ENCODE results near the gene KRR1. TPM values are rescaled to one million over a fixed set of nuclear protein-coding genes. Genes with fewer than 3 reads are reported as not detected.

Gene KRR1
- total and polyA plus RNA-seq, 2 of the 13 experiments (the other 11 are each of a cell fraction or from before 2014, with no cell fraction given): 19.3 to 103 TPM

DNA sequence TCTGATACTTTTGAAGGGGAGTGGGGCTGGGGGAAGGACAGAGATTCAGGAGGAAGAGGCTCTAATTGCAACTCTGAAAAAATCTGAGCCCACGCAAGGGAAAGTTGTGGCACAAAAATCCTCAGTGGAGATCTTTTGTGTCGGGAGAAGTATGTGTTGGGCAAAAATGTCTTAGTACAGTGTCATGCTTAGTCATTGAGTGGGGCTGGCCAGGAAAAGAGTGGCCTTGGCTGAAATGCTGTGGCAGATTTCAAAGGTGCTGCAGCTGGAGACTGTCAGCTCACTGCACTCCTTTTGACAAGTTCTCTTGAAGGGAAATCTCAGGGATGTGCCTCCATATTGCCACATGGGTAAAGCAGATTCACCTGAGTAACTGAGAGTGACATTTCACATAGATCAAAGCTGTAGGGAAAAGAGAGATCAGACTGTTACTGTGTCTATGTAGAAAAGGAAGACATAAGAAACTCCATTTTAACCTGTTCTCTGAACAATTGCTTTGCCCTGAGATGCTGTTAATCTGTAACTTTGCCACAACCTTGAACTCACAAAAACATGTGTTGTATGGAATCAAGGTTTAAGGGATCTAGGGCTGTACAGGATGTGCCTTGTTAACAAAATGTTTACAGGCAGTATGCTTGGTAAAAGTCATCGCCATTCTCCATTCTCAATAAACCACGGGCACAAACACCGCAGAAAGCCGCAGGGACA, 66.8 kb downstream of the KRR1 start (continued):
- TF ChIP-seq ZGPAT (CRISPR knock-in tag; IDR thresholded peaks at IDR 0.05) (0 out of 2 replicates have a peak, but pooled peaks have one; percentile 25), NFYB (CRISPR knock-in tag; IDR thresholded peaks at IDR 0.05) (no peak), ZNF337 (CRISPR knock-in tag; IDR thresholded peaks at IDR 0.05; ENCODE audit: borderline replicate concordance, low read depth) (no peak), FOSL2 (CRISPR knock-in tag; IDR thresholded peaks at IDR 0.05) (peak; percentile 55), SOX6 (IDR thresholded peaks at IDR 0.05) (no peak), SOX6 (CRISPR knock-in tag; IDR thresholded peaks at IDR 0.05) (peak; percentile 53; the same call in 1 of the 2 replicates), TAF1 (CRISPR knock-in tag; IDR thresholded peaks at IDR 0.05) (no peak), ZIK1 (CRISPR knock-in tag; IDR thresholded peaks at IDR 0.05; ENCODE audit: borderline replicate concordance, low read depth) (0 out of 2 replicates have a peak, but pooled peaks have one; percentile 12), SOX5 (CRISPR knock-in tag; IDR thresholded peaks at IDR 0.05; ENCODE audit: borderline replicate concordance) (peak; percentile 57; the same call in 1 of the 2 replicates), ZNF12 (CRISPR knock-in tag; IDR thresholded peaks at IDR 0.05) (peak; percentile 85), MYC (CRISPR knock-in tag; IDR thresholded peaks at IDR 0.05; ENCODE audit: borderline replicate concordance) (no peak), FOXA1 (IDR thresholded peaks at IDR 0.05) (no peak), FOXA1 (CRISPR knock-in tag; IDR thresholded peaks at IDR 0.05) (0 out of 2 replicates have a peak, but pooled peaks have one; percentile 8), RARA (CRISPR knock-in tag; IDR thresholded peaks at IDR 0.05) (peak; percentile 89), ZNF292 (CRISPR knock-in tag; IDR thresholded peaks at IDR 0.05; ENCODE audit: borderline replicate concordance, low read depth) (peak; percentile 76; the same call in 1 of the 2 replicates), ARID5B (CRISPR knock-in tag; IDR thresholded peaks at IDR 0.05) (peak; percentile 58; the same call in 1 of the 2 replicates), NFIB (CRISPR knock-in tag; IDR thresholded peaks at IDR 0.05; ENCODE audit: borderline replicate concordance) (no peak), RFX1 (IDR thresholded peaks at IDR 0.05) (no peak)
- TF ChIP-seq, protein P1, sequence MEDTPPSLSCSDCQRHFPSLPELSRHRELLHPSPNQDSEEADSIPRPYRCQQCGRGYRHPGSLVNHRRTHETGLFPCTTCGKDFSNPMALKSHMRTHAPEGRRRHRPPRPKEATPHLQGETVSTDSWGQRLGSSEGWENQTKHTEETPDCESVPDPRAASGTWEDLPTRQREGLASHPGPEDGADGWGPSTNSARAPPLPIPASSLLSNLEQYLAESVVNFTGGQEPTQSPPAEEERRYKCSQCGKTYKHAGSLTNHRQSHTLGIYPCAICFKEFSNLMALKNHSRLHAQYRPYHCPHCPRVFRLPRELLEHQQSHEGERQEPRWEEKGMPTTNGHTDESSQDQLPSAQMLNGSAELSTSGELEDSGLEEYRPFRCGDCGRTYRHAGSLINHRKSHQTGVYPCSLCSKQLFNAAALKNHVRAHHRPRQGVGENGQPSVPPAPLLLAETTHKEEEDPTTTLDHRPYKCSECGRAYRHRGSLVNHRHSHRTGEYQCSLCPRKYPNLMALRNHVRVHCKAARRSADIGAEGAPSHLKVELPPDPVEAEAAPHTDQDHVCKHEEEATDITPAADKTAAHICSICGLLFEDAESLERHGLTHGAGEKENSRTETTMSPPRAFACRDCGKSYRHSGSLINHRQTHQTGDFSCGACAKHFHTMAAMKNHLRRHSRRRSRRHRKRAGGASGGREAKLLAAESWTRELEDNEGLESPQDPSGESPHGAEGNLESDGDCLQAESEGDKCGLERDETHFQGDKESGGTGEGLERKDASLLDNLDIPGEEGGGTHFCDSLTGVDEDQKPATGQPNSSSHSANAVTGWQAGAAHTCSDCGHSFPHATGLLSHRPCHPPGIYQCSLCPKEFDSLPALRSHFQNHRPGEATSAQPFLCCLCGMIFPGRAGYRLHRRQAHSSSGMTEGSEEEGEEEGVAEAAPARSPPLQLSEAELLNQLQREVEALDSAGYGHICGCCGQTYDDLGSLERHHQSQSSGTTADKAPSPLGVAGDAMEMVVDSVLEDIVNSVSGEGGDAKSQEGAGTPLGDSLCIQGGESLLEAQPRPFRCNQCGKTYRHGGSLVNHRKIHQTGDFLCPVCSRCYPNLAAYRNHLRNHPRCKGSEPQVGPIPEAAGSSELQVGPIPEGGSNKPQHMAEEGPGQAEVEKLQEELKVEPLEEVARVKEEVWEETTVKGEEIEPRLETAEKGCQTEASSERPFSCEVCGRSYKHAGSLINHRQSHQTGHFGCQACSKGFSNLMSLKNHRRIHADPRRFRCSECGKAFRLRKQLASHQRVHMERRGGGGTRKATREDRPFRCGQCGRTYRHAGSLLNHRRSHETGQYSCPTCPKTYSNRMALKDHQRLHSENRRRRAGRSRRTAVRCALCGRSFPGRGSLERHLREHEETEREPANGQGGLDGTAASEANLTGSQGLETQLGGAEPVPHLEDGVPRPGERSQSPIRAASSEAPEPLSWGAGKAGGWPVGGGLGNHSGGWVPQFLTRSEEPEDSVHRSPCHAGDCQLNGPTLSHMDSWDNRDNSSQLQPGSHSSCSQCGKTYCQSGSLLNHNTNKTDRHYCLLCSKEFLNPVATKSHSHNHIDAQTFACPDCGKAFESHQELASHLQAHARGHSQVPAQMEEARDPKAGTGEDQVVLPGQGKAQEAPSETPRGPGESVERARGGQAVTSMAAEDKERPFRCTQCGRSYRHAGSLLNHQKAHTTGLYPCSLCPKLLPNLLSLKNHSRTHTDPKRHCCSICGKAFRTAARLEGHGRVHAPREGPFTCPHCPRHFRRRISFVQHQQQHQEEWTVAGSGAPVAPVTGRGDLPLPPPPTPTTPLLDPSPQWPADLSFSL (CRISPR knock-in tag; IDR thresholded peaks at IDR 0.05): 0 out of 2 replicates have a peak, but pooled peaks have one; percentile 19
